HG03469 (cell line): Measurements from ENCODE around the gene UQCC3.
A peak's percentile ranks its signal among the peaks of the same experiment; 100 is the strongest.
"Not testable (repeated sequence)": the region's sequence is repeated elsewhere in the genome, so short reads cannot be mapped to it uniquely, and the experiment has no call there.

ENCODE experiments used
- ATAC-seq: cut with Tn5 transposase; IDR thresholded peaks from one replicate; pipeline ENCODE4 v1.9.1; 2021; ENCODE audit warnings: mild to moderate bottlenecking, moderate library complexity, moderate number of reproducible peaks; ENCODE audit not compliant: unreplicated experiment

UQCC3 gene

DNA sequence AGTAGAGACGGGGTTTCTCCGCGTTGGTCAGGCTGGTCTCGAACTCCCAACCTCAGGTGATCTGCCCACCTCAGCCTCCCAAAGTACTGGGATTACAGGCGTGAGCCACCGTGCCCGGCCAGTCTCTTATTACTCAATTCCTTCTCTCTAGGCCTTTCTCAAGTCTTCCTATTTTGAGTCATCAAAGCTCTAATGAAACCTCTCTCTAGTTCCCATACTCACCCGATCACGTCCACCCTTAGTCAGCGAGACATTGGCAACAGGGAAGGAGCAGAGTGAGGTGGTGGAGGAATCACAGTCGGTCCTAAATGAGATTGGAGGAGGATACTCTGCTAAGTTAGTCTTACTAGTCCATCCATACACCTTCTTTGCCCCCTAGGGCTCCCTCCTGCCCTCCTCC lies 30.8 kb downstream of the UQCC3 start:
- ATAC-seq: no peak

DNA sequence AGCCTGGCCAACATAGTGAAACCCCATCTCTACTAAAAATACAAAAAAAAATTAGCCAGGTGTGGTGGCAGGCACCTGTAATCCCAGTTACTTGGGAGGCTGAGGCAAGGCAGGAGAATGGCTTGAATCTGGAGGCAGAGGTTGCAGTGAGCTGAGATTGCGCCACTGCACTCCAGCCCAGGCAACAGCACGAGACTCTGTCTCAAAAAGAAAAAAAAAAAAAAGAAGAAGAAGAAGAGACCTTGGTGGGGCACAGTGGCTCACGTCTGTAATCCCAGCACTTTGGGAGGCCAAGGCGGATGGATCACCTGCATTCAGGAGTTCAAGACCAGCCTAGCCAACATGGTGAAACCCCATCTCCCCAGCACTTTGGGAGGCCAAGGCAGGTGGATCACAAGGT lies 32.4 kb downstream of the UQCC3 start:
- not testable (repeated sequence) for ATAC-seq

DNA sequence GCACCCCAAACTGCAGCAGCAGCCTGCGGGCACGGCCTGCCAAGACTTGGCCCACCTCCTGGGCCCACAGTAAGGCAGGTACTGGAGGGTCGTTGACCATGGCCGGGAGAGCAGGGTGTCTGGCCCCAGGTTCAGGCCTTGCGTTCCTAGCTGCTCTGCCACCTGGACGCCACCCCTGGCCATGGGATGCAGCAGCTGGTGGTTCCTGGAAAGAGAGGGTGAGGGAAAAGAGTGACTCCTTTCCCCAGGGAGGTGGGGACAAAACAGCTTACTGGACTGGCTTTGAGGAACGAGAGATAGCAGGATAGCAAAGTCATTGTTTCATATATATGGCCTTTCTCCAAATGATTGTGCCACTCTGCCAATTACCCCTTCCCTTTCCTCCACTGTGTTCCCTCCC lies 33.9 kb downstream of the UQCC3 start:
- ATAC-seq: no peak

DNA sequence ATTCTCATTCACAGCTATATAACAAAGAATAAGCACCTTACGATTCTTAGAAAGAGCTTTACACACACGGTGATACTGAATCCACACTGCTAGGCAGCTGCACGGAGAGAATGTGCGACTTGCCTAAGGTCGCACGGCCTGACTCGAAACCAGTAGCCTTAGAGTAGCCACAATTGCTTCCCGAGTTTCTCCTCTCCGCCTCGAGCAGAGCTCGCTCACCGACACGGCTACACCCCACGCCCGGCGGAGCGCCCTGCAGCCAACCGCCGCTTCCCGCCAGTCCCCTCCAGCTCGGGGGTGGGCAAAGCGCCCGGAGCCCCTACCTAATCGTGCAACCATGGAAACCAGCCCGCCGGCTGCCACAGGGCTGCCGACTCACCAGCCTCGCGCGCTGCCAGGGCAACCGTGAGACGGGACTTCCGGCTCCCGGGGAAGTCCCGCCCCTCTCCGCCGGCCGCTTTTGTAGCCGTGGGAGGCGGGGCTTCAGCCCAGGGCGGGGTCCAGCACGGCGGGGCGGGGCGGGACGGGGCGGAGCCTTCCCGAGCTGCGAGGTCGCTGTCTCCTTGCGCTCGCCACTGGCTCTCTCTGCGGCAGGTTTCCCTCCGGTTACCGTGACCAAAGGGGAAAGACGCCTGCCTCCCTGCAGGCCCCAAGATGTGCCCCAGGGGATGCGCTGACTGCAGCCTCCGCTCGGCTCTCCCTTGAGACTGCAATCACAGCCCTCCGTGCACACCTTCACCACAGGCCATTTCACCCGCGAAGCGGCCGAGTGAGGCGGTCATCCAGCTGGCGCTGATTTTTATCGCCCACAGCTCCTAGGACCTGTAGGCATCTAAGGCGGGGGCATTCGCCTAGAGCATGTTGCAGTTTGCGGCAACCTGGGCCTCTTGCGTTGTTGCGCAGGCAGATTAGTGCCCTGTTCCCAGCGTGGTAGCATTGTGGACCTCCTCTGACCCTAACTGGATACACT lies 34.7 kb downstream of the UQCC3 start:
- peak; percentile 31 for ATAC-seq

DNA sequence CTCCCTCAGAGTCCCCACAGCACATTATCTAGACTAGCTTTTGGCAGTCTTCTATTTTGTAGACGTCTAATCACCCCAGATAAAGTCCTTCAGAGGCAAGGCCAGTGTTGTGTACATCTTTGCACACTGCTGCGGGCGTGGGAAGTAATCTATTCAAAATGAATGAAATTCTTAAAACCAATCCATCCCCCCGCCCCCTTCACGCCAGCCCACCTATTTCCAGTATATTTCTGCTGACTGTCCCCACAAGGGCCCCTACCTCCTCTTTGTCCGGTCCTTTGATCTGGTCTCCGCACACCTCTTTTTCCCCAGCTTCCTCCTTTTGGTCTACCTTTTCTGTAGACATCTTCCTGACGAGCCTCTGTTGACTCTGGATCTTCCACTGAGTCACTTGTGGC lies 35.4 kb downstream of the UQCC3 start:
- no peak for ATAC-seq

DNA sequence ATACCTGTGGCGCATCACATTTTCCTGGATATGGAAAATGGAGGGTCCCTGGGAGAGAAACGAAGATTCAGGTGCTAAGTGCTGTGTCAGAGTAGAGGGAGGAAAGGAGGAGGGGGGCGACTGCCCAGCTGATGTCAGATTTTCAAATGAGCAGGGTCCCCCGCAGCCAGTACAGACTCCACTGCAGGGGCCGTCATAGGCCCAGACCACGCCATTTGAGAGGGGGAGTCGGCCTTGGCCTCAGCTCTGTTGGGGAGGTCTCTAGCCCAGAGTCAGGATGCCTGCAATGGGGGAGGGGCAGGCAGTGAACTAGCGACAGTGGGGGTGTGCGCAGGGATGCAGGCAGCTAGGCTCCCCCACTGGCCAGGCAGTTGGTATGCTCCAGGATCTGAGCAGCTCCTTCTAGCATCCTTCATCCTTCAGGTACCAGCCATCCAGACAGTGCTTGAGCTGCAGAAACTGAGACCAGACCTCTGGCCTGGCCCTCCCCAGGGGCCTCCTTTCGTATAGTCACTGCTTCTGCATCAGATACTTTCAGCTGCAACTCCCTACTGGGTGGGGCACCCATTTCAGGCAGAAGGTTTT lies 35.9 kb downstream of the UQCC3 start, which contains the start of the genes BSCL2 and GNG3:
Gene BSCL2 (minus strand): TSS at position 148 of the 585 bp plus-strand sequence. CDS start 229 bp downstream, outside the sequence.
Gene GNG3 (plus strand): TSS at position 400 of the 585 bp plus-strand sequence. CDS start 620 bp downstream, outside the sequence.
- ATAC-seq: no peak

DNA sequence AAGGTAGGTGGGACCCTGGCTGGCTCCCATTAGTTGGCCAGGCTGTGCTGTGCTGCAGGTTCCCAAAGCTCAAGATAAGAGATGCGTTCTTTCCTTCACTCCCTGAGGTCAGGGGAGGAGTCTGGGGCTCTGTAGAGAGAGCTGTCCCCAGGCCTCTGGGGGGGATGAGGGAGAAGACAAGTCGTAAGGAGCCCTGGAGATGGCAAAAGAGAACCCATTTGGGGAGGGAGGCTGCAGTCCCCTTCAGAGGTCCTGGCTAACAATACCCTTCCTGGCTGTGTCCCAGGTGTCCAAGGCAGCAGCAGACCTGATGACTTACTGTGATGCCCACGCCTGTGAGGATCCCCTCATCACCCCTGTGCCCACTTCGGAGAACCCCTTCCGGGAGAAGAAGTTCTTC lies 36.9 kb downstream of the UQCC3 start:
- no peak for ATAC-seq

DNA sequence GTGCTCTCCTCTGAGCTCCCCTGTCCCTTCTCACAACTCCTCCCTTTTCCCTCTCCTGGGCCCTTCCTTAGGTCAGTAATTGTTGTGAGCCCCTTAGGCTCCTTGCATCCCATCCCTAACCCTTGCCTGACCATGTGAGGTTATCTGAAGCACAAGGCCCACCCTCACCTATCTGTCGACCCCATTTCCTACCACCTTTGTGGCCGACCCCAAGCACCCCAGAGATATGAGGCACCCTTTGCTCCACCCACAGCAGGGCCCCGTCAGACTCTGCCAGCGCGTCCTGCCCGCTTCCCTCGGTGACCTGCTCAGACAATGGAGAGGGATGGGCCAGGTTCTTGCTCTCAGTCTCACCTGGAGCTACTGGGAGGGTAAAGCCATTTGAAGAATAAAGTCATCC lies 37.3 kb downstream of the UQCC3 start:
- ATAC-seq: no peak

DNA sequence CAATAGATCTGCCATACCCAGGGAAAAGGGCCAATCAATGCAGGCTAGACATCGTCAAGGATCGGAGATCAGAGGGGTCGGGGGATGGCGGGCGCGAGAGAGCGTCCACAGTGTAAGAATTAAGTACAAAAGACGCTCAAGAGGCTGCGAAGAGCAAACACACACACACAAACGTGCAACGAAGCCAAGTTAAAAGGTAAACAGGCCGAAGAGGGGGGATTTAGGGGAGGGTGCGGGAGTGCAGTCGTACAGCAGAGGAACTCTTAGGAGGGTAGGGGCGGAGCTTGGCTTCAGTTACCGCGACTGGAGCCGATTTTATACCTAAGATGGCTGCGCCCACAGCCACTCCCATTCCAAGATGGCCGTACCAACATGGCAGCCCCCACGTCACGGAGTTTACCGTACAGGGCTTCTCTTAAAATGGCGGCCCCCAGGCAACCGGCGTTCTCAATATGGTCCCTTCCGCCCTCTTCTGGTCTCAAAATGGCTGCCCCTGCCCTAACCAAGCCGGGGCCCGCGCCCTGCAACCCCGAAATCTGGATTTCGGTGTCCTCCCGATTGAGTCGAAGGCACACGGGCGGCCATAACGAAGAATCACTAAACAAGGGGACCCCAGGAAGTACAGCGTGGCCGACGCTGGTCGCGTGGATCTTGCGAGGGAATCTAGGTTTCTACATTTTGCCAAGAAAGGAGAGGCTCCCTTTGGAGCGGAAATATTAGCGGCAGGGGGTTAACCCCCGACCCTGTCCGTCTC lies 38.0 kb downstream of the UQCC3 start:
- ATAC-seq: peak; percentile 42

DNA sequence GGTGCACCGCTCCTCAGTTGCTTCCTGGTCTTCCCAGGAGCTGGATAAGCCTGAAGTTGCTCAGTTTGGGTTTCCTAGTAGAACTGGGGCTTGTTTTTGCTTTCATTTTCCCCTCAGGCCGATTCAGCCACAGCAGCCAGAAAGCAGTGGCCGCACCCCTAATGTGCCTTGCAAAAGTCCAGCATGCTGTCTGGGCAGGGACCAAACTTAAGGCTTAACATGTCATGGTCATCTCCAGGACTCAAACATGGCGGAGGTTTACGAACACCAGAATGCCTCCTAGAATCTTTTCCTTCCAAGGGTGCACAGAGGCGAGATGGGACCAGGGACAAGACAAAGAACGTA lies 38.5 kb downstream of the UQCC3 start:
- no peak for ATAC-seq

DNA sequence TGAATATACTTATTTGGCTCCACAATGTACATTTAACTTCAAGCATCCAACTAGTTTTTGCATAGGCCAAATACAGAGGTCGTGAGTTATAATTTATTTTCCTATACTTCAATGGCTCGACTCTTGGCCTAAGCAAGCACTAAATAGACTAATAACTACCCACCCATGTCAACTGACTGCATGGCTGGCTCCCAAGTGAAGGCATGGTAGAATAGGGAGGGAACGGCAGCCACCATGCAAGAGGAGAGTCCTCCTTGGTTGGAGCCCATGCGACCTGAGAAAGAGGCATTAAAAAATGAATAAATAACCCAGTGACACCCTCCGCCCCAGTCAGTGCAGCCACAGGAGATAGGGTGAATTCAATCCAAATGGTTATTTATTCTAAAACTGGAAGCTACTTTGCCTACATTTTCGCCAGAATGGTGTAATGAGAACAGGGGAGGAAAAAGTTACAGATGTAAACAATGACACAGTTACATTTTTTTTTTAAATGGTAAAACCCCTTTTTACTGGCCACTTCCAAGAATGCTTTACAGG lies 40.9 kb downstream of the UQCC3 start:
- no peak for ATAC-seq

DNA sequence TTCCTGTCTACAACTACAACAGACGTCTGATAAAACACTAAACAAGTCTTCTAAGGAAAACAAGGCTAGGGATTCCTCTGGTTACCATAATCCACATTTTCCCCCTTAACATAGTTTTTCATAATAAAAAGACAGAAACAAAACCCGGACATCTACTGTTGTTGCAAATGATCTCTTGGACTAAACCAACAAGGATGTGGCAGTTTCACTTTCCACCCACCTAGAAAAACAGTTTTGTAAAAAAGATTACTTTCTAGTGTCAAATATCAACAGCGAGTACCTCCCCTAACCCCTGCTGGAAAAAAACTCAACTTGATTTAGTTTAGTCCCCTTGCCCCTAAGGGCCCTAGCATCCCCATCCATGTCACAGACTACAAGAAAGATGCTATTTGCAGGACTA lies 41.4 kb downstream of the UQCC3 start:
- ATAC-seq: no peak

DNA sequence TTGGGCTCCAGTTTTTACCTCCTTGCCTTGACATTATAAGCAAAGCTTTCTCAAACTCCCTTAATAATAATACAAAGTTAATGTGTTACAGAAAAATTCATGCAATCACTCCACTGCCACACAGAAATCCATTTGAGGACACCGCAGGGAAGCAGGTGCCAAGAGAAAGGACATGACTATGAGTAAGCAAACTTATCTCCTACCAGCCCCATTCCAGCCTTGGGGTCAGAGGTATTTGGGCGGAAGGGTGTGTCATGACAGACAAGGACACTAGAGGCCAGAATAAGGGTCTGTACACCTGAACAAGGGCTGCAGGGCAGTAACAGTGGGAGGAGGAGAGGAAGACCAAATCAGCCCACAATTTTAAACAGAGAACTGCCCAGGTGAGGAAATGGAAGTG lies 41.9 kb downstream of the UQCC3 start:
- ATAC-seq: no peak

DNA sequence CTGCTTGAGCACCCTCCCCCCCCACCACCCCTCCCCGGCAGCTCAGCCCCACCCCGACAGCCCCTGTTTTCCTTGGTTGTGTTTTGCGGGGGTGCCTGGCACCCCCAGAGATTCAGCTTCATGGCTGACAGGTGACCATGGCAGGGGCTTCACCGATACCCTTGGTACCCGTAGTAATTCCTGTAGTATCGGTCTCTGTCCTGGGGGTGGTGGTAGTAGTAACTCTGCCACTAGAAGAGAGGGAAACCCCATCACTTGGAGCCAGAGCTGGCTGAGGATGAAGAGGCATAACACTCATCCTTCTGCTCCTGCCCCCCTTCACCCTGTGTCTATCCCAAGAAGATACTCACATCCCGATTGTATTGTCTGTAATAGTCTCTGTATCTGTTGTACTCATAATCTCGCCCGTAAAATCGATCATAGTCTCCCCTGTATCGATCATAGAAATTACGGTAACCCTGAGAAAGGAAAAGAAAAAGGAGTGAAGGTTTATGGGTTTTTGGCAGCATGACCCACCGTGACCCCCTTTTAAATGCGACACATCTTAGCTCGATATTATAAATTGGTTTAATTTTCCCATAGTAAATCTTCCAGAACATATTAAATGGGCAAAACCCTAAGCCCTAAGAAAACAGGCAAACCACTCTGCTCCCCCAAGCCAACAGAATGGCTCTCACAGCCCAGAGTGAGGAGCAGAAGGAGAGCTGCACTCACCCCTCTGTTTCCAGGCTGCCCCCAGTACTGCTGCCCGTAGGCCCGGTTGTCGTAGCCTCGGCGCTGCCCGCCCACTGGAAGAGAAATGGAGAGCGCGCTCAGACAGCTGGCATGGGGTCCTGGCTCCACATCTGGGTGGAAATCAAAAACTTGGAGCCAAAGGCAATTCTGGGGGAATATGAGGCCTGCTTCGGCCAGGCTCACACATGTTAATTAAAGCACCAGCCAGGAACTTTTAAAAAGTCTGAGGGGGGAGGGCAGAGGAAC lies 44.0 kb downstream of the UQCC3 start:
- ATAC-seq: no peak

DNA sequence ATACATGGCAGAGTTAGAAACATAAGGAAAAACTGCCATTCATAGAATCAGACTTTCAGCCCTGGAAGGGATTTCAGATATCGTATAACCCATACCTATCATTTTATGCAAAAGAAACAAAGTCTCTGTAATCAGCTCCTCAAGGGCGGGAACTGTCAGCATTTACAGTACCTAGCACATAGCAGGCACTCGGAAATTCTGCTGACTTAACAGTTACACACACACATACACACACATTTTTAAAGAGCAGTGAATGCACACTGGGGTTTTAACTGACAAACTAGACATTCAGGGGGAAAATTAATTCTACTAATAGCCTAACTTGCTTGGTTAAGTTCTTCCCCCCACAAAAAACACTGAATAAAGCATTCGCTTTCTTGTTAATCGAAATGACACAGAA lies 44.7 kb downstream of the UQCC3 start:
- ATAC-seq: no peak

DNA sequence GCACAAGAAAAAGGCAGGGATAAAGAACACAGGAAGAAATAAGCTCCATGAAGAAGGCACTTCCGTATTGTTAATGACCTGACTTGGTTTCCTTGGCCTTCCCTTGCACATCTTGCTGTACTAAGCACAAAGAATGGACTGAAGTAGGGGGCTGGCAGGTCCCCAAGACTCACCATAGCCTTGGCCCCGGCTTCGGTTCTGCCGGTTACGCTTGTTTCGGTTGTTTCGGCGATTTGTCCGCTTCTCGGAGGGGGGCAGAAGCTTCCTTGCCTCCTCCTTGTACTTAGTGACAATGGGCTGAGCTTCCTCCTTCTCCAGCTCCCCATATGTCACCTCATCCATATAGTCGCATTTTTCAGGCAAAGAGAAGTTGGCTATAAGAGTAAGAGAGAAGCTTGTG lies 45.3 kb downstream of the UQCC3 start:
- ATAC-seq: no peak

DNA sequence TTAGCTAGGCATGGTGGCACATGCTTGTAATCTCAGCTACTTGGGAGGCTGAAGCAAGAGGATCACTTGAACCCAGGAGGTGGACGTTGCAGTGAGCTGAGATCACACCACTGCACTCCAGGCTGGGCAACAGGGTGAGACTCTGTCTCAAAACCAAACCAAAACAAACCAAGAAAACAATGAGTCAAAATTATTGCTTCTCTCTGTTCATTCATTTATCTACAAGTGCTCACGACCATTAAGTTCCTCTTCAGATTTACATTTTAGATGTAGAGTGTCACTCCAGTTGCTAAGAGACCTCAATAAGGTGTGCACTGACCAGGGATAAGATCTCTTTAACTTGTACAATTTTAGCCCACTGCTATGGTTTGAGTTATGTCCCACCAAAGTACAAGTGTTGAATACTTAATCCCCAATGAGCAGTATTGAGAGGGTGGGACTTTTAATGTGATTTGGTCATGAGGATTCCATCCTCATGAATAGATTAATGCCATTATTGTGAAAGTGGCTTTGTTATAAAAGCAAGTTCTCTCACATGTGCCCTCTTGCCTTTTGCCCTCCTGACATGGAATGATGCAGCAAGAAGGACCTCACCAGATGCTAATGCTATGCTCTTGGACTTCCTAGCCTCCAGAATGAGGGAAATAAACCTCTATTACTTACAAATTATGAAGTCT lies 48.0 kb downstream of the UQCC3 start:
- no peak for ATAC-seq

DNA sequence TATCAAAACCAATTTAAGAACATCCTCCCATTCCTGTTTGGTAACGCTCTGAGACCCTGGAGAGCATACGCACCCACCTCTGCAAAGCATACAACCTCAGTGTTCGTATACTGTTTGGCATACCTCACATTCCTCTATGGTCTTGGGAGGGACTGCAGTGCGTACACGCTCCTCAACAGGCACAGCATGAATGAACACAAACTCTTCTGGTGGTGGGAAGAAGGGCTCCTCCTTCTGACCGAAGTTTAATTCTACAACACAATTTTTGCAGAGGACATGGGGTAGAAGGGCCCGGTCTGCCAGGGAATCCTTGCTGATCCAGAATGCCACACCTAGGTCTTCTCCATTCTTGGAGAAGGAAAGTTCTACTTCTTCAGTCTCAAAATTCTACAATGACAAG lies 50.5 kb downstream of the UQCC3 start:
- no peak for ATAC-seq
